ENCODE results near the gene CD1B.

- TF ChIP-seq CREB5 (CRISPR knock-in tag; IDR thresholded peaks at IDR 0.05; ENCODE audit: low read depth), result no peak
- no peak for TF ChIP-seq SNAI2 (CRISPR knock-in tag; IDR thresholded peaks at IDR 0.05)
- TF ChIP-seq TOX (CRISPR knock-in tag; IDR thresholded peaks at IDR 0.05; ENCODE audit: borderline replicate concordance), result no peak
- TF ChIP-seq PATZ1 (CRISPR knock-in tag; IDR thresholded peaks at IDR 0.05; ENCODE audit: borderline replicate concordance), result no peak
- TF ChIP-seq ARNTL (CRISPR knock-in tag; IDR thresholded peaks at IDR 0.05; ENCODE audit: borderline replicate concordance, low read depth), result no peak
- no peak for TF ChIP-seq TSHZ2 (CRISPR knock-in tag; IDR thresholded peaks at IDR 0.05)
- no peak for TF ChIP-seq BACH2 (CRISPR knock-in tag; IDR thresholded peaks at IDR 0.05; ENCODE audit: borderline replicate concordance)
- no peak for TF ChIP-seq ZFP30 (CRISPR knock-in tag; IDR thresholded peaks at IDR 0.05)
- no peak for TF ChIP-seq ZNF565 (CRISPR knock-in tag; conservative IDR thresholded peaks at IDR 0.05; ENCODE audit: low read depth)
- no peak for TF ChIP-seq ESRRG (CRISPR knock-in tag; IDR thresholded peaks at IDR 0.05)
- no peak for TF ChIP-seq ZFP3 (CRISPR knock-in tag; IDR thresholded peaks at IDR 0.05)
- no peak for TF ChIP-seq ZC3H10 (CRISPR knock-in tag; IDR thresholded peaks at IDR 0.05)
Measured at GRCh38 chr1:158357441-158357840, 26.1 kb upstream of the CD1B start.

Data from SK-N-SH treated with all-trans-retinoic acid at 6 μM for 48 hours (cell line).